Stimulated activated CD4-positive, alpha-beta T cell treated with anti-CD3 and anti-CD28 coated beads, Interleukin-4, amount 100 ng/mL, for 48 hours (primary cell): Measurements from ENCODE around the gene NOL3.

ENCODE experiments used
- DNase-seq, 2 donors: peaks; one replicate each; pipeline ENCODE4 v3.0.0-alpha.2; 2020; ENCODE audit warnings: low read depth in 2 of 2

The NOL3 gene

DNA sequence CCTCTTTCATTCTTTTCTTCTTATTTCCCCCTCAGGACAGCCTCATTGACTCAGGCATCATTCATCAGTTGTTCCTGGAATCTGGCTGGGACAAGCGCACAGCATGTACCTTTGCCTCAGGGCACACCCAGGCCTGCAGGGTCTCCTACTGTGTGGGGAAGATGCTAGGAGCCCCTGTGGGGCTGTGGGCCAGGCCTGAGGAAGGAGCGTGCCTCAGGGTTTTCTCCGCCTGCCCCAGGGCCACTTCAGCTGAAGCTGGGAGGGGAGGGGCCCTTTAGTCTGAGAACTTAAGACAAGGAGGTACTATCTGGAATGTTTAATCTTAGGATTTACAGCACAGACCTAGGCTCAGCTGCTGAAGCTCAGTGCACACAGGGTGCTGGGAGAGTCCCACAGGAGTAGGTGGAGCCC, 36.5 kb downstream of the NOL3 start:
- DNase-seq = no peak

DNA sequence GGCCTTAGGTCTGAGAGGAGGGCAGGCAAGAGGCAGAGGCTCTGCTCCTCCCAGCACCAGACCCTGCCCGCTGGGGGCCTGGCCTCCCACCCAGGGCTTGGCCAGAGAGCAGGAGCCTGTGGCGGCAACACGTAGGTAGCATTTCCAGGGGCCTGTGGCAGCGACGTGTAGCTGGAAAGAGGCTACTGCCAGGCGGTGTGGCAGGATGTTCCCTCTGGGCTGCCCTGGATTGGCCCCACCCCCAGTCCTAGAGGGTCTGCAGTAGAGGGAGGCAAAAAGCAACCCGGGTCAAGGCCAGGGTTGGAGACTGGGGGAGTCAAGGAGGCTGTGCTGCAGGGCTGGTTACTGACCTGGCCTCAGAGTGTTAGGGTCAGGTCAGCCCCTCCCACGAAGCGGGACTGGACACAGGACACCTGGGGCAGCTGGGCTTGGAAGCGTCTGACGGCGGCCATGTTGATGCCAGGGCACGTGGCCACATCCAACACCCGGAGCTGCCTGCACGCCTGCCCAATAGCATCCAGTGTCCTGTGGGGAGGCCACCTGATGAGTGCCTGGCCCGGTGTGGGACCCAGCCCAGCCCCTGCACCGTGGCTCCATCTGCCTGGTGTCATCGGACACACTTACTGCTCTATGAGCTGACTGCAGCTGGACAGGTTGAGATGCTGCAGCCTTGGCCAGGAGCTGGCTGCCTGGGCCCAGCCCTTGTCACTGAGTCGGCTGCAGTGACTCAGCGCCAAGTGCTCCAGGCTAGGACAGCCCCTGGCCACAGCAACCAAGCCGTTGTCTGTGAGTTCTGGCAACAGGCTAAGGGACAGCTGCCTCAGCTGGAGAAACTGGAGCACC, 37.1 kb downstream of the NOL3 start:
- no peak for DNase-seq

DNA sequence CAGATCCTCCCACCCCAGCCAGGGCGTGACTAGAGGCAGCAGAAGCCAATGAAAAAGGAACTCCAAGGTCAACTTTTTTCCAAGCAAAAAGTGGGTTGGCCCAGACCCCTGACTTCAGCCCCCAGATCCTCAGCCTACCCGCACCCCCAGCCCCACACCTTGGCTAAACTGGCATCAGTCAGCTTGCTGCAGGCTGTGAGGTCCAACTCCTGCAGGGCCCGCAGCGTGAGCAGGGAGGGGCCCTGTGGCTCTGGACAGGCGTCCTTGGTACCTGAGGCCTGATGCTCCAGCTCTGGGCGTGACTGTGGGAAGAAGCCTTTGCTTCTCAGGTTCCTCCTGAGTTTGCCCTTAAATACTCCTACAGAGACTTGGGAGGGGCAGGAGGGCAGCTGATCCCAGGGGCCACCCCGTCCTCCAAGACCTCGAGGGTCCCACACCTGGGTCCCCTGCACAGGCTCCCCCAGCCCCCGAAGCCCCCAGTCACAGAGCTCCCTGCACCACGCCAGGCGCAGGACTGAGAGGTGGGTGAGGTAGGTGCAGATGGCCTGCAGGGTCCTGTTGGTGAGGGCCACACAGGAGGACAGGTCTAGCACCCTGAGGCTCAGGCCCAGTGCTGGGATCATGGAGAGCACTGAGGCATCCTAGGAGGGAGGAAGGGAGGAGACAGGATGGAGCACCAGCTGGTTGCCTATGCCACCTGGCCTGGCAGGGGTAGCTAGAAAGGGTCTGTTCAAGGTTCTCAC, 38.0 kb downstream of the NOL3 start:
- no peak for DNase-seq

GRCh38 chr16:67209565-67209964, 39.2 kb downstream of the NOL3 start:
- DNase-seq = no peak

- no peak for DNase-seq
Measured at GRCh38 chr16:67210069-67210937, 40.0 kb downstream of the NOL3 start.

DNA sequence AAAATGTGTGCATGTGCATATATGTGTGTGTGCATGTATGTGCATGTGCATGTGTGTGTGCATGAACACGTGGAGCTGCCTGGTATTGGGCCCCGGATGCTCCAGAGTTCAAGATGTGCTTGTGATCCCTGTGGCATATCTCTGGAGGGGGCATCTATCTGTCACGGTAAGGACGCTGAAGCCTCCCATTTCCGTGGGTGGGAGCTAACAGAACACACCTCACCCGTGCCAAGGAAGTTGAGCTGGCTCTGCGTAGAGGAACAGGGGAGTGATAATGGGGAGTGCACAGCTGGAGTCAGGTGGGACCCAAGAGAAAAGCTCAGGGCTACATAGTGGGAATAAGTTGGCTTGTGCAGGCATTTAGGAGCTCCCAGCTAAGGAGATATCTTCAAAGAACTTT, 41.3 kb downstream of the NOL3 start:
- DNase-seq = no peak

DNA sequence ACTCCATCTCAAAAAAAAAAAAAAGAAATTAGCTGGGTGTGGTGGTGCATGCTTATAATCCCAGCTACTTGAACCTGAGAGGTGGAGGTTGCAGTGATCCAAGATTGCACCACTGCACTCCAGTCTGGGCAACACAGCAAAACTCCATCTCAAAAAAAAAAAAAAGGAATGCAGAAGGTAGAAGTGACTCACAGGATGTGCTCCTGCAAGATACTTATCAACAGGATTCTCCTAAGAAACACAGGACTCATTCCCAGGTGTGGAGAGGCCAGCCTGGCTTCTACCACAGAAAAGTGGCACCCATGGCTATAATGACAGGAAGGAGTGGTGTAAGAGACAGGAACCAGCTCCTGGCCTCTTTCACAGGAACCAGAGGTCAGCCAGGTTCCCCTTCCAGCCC, 42.4 kb downstream of the NOL3 start:
- no peak for DNase-seq

- no peak for DNase-seq
Measured at GRCh38 chr16:67213197-67214019, 43.1 kb downstream of the NOL3 start.

DNA sequence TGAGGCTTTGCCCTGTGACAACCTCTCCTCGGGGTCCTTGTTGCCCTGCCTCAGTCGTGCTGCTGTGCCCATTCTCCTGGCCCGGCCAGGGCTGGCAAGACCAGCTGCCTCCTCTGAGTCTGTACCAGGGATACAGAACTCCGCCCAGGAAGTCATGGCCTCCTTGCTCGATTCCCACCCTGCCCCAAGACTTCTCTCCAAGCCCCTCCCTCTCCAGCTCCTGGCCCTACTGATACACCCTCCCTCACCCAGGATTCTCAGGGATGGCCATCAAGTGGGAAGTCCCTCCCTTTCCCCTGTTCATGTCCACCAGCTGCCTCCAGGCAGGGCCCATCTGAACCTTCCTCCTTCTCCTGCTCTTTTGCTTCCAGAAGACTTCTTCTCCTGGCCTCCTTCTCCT, 45.4 kb downstream of the NOL3 start:
- DNase-seq = no peak

DNA sequence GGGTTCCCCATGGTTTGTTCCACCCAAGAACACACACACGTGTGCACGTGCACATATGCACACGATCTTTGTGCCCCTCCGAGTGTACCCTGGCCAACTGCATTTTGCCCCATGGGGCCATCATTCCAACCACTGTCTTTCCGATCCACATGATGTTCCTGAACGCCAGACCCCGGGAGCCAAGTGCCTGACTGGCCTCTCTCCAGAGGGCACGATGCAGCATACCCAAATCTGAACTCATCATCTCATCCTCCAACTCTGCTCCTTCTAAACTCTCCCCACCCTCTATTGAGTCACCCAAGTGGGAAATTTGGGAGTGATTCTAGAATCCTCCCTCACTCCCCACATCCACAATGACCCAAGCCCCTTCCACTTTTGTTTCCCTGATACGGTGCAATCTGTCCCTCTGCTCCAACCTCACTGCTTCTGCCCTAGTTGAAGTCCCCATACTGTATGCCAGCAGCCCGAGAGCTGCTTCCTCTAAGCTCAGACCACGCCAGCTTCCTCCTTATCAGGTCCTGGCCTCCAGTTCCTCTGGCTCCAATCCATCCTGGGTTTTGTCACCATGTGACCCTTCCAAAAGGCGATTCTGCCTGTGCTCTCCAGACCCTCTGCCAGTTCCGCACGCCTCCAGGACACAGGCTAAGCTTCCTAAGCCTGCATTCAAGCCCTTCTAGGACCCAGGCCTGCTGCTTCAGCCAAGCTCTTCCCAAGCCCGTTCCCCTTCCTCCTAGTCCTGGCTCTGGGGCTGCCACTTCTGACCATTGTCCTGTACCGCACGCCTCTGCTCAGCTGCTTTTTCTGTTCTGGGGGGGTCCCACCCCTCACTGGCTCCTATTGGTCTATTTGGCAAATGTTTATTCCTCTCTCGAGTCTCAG, 46.5 kb downstream of the NOL3 start:
- no peak for DNase-seq

GRCh38 chr16:67223992-67224391, 53.7 kb downstream of the NOL3 start:
- DNase-seq = no peak
